Muscle of leg (tissue), 11 donors: Measurements from ENCODE around the gene PREB. TPM values are rescaled to one million over a fixed set of nuclear protein-coding genes. Genes with fewer than 3 reads are reported as not detected.

Experiments
- DNase-seq: peaks from one replicate; pipeline ENCODE4 v3.0.0; 2013
- H3K27ac ChIP-seq: one replicate; pipeline ENCODE4 v1.5.1; 2013; ENCODE audit warnings: mild to moderate bottlenecking, low read length, control low read depth
- H3K27me3 ChIP-seq: one replicate; pipeline ENCODE4 v1.6.1; 2013; ENCODE audit warnings: low read length; ENCODE audit not compliant: control insufficient read depth, insufficient read depth
- H3K36me3 ChIP-seq: one replicate; pipeline ENCODE4 v1.6.1; 2013; ENCODE audit warnings: low read length; ENCODE audit not compliant: control insufficient read depth, insufficient read depth
- H3K4me1 ChIP-seq: one replicate; pipeline ENCODE4 v1.6.1; 2013; ENCODE audit warnings: low read length; ENCODE audit not compliant: control insufficient read depth, insufficient read depth
- H3K4me3 ChIP-seq: one replicate; pipeline ENCODE4 v1.5.1; 2013; ENCODE audit warnings: low read length, control low read depth
- H3K9me3 ChIP-seq: replicated peaks from 2 replicates; pipeline ENCODE4 v1.6.1; 2013; ENCODE audit warnings: low read depth, low read length; ENCODE audit not compliant: control insufficient read depth
- WGBS: methylation state at CpG from one replicate; pipeline ENCODE4 v1.1.5; 2013; ENCODE audit warnings: missing lambda C conversion rate; ENCODE audit not compliant: insufficient coverage; 5-methylcytosine and 5-hydroxymethylcytosine counted together
- polyA plus RNA-seq, 8 donors: library from polyadenylated mRNA; unstranded; fragments of 120-200 nt; gene quantifications; one replicate each; pipeline versions ENCODE4 v1.2.1 to v1.2.3, GENCODE V29; 2013; ENCODE audit warnings: inconsistent platforms in 1 of 8, low replicate concordance in 1 of 8; ENCODE audit not compliant: insufficient read length in 8 of 8, insufficient read depth in 1 of 8
- total RNA-seq: library from RNA; stranded (reverse); fragments of 120-200 nt; gene quantifications from one replicate; pipeline ENCODE4 v1.2.4, GENCODE V29; 2013

PREB gene
- total and polyA plus RNA-seq, 9 donors, result 26.9 to 38.9 (median 35.9) TPM

- H3K4me1 ChIP-seq, result peaks cover 4% of the 10 kb centered on the region
- H3K4me3 ChIP-seq, result no peak overlapping the region
- no peak overlapping the region for H3K27ac ChIP-seq
- H3K36me3 ChIP-seq, result no peaks in the 10 kb centered on the region
- H3K9me3 ChIP-seq, result no peaks in the 10 kb centered on the region
- no peak for DNase-seq
- 24% methylated on average over 6 of the region's 6 CpGs for WGBS
- H3K27me3 ChIP-seq, result peaks cover 3% of the 10 kb centered on the region
These were observed 20.1 kb upstream of the PREB start for GRCh38 chr2:27154488-27154887.

- Histone ChIP-seq H3K4me1 (peaks cover 4% of the 10 kb centered on the region), H3K4me3 (no peak overlapping the region), H3K9me3 (no peaks in the 10 kb centered on the region), H3K27ac (no peak overlapping the region), H3K36me3 (no peaks in the 10 kb centered on the region), H3K27me3 (peaks cover 3% of the 10 kb centered on the region)
- no peak for DNase-seq
- WGBS, result 50% methylated on average over 1 of the region's 2 CpGs
These were observed 18.5 kb upstream of the PREB start for GRCh38 chr2:27152796-27153464.

GRCh38 chr2:27152102-27152795 is 17.8 kb upstream of the PREB start:
- Histone ChIP-seq H3K27ac (no peak overlapping the region), H3K4me1 (peaks cover 4% of the 10 kb centered on the region), H3K36me3 (no peaks in the 10 kb centered on the region), H3K4me3 (no peak overlapping the region), H3K9me3 (no peaks in the 10 kb centered on the region), H3K27me3 (peaks cover 3% of the 10 kb centered on the region)
- 81% methylated on average over 7 of the region's 8 CpGs for WGBS
- no peak for DNase-seq

- Histone ChIP-seq H3K27me3 (peaks cover 3% of the 10 kb centered on the region), H3K27ac (no peak overlapping the region), H3K36me3 (no peaks in the 10 kb centered on the region), H3K4me1 (peaks cover 4% of the 10 kb centered on the region), H3K4me3 (no peak overlapping the region), H3K9me3 (no peaks in the 10 kb centered on the region)
- WGBS, result no CpG with 5 or more reads among the region's 8 CpGs
- no peak for DNase-seq
These were observed 16.3 kb upstream of the PREB start for GRCh38 chr2:27150639-27151230.

GRCh38 chr2:27149570-27150405 is 15.4 kb upstream of the PREB start:
- Histone ChIP-seq H3K4me1 (peaks cover 4% of the 10 kb centered on the region), H3K36me3 (no peaks in the 10 kb centered on the region), H3K9me3 (no peaks in the 10 kb centered on the region), H3K4me3 (no peak overlapping the region), H3K27me3 (peaks cover 3% of the 10 kb centered on the region), H3K27ac (no peak overlapping the region)
- no peak for DNase-seq
- 90% methylated on average over 26 of the region's 29 CpGs for WGBS

GRCh38 chr2:27148801-27149439 is 14.5 kb upstream of the PREB start, which contains the start of gene TCF23:
Gene TCF23 (plus strand): TSS chr2:27149004. CDS start chr2:27149134, 130 bp downstream.
- no peak for DNase-seq
- H3K27me3 ChIP-seq, result peaks cover 3% of the 10 kb centered on the region
- 61% methylated on average over 12 of the region's 12 CpGs for WGBS
- H3K4me3 ChIP-seq, result no peak within 1 kb of the TSS
- H3K36me3 ChIP-seq, result no peaks in the 10 kb centered on the region
- no peak within 1 kb of the TSS for H3K27ac ChIP-seq
- no peaks in the 10 kb centered on the region for H3K4me1 ChIP-seq
- H3K9me3 ChIP-seq, result no peaks in the 10 kb centered on the region

GRCh38 chr2:27147935-27148334 is 13.5 kb upstream of the PREB start:
- Histone ChIP-seq H3K27me3 (peaks cover 5% of the 10 kb centered on the region), H3K36me3 (no peaks in the 10 kb centered on the region), H3K4me3 (no peak overlapping the region), H3K27ac (no peak overlapping the region), H3K9me3 (no peaks in the 10 kb centered on the region), H3K4me1 (no peaks in the 10 kb centered on the region)
- no peak for DNase-seq
- WGBS, result 88% methylated on average over 6 of the region's 8 CpGs

- H3K4me1 ChIP-seq, result no peaks in the 10 kb centered on the region
- H3K27ac ChIP-seq, result no peak overlapping the region
- no peak for DNase-seq
- no peaks in the 10 kb centered on the region for H3K36me3 ChIP-seq
- no peak overlapping the region for H3K4me3 ChIP-seq
- H3K9me3 ChIP-seq, result no peaks in the 10 kb centered on the region
- peaks cover 7% of the 10 kb centered on the region for H3K27me3 ChIP-seq
- WGBS, result no CpG with 5 or more reads among the region's 2 CpGs
These were observed 11.2 kb upstream of the PREB start for GRCh38 chr2:27145682-27146081.

- no peaks in the 10 kb centered on the region for H3K36me3 ChIP-seq
- 92% methylated on average over 1 of the region's 1 CpG for WGBS
- DNase-seq, result no peak
- peaks cover 7% of the 10 kb centered on the region for H3K27me3 ChIP-seq
- no peak overlapping the region for H3K4me3 ChIP-seq
- H3K9me3 ChIP-seq, result no peaks in the 10 kb centered on the region
- H3K4me1 ChIP-seq, result no peaks in the 10 kb centered on the region
- no peak overlapping the region for H3K27ac ChIP-seq
These were observed 8.8 kb upstream of the PREB start for GRCh38 chr2:27143285-27143684.
